Erythroblast (primary cell): Measurements from ENCODE around the gene ENOX1.

Experiments used
- GATA1 ChIP-seq: IDR thresholded peaks from 2 replicates; pipeline ENCODE4 v1.6.1; 2011; ENCODE audit warnings: low read depth, mild to moderate bottlenecking, control low read depth, low read length, moderate library complexity
- POLR2A ChIP-seq: IDR thresholded peaks from 2 replicates; pipeline ENCODE4 v1.6.1; 2011; ENCODE audit warnings: mild to moderate bottlenecking, low read length

DNA sequence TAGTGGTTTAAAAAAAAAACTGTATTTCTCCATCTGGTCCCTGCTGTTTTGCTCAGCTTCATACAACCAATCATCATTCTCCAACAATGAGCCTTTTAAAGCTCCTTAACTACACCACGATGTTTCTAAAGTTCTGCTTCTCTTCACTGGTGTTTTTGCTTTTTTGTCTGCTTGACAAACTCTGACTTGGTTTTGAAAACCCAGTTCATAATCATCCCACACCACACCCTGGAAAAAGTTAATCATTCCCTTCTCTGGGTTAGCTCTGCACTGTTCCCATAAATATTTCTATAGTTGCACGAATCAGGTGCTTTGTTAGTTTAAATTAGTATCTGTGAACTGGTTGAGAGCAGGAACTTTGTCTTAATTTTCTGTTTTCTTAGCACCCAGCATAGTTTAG is 217.1 kb downstream of the ENOX1 start:
- no peak for TF ChIP-seq POLR2A
- TF ChIP-seq GATA1 = no peak
